ENCODE measurements around the gene SDK2.

DNA sequence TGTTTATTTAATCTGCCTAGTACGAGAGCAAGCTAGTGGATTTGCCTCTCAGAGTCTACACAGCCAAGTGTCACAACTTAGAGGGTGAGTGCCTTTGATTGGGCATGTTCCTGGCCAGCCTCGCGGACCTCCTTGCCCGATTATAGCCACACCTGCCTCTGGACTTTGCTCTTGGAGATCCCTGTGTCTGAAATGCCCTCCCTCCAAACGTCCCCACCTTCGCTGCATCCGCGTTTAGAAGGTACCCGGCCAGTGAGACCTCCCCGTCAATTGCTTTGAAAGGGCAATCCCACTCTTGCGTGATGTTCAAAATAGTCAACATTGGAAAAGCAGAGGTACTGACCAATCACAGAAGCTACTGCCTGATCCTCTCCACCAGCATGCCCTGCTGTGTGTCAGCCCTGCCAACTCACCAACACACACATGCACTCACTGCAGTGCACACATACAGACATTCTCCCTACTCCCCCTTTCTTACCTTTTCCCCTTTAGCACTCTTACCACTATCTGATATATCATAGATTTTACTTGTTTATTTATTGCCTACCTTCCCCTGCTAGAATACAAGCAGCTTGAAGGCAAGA is 6.5 kb upstream of the SDK2 start:
- no peak for TF ChIP-seq GATA2 (IDR thresholded peaks at IDR 0.05; ENCODE audit: low read depth, low read length)
- no peak for TF ChIP-seq GATA3 (IDR thresholded peaks at IDR 0.05; ENCODE audit: low read depth, low read length)

Data from SH-SY5Y (cell line).